Keratinocyte (primary cell): ENCODE results near the gene PDE9A. TPM values are rescaled to one million over a fixed set of nuclear protein-coding genes. Genes with fewer than 3 reads are reported as not detected.

Experiments
- DNase-seq: peaks from one replicate; pipeline ENCODE4 v3.0.0-alpha.2; 2011; ENCODE audit warnings: low read depth, missing footprints, low spot score
- FAIRE-seq: peaks from 2 replicates; lab custom pipeline; 2011; peaks lifted over from hg19 to GRCh38; lab: Jason Lieb, UNC
- H2AFZ ChIP-seq: 2 replicates; pipeline ENCODE4 v1.6.0; 2012; ENCODE audit warnings: low read length, control low read depth, inconsistent platforms; ENCODE audit not compliant: control insufficient read depth
- H3K27ac ChIP-seq: 2 replicates; pipeline ENCODE4 v1.5.1; 2011; ENCODE audit warnings: low read length; ENCODE audit not compliant: control insufficient read depth, insufficient read depth
- H3K27me3 ChIP-seq: 3 replicates; pipeline ENCODE4 v1.6.0; 2011; ENCODE audit warnings: low read length; ENCODE audit not compliant: control insufficient read depth, insufficient read depth; ENCODE audit errors: extremely low read depth
- H3K36me3 ChIP-seq, 2 experiments: 2 replicates in 1 of 2; 3 replicates in 1 of 2; pipeline ENCODE4 v1.5.1; 2011; ENCODE audit warnings: low read length in 2 of 2, mild to moderate bottlenecking in 1 of 2; ENCODE audit not compliant: control insufficient read depth in 2 of 2, insufficient read depth in 2 of 2; ENCODE audit errors: extremely low read depth in 1 of 2
- H3K4me1 ChIP-seq: 3 replicates; pipeline ENCODE4 v1.5.1; 2011; ENCODE audit warnings: low read length; ENCODE audit not compliant: control insufficient read depth, insufficient read depth; ENCODE audit errors: extremely low read depth
- H3K4me2 ChIP-seq: 3 replicates; pipeline ENCODE4 v1.6.0; 2011; ENCODE audit warnings: low read depth, low read length; ENCODE audit not compliant: control insufficient read depth, insufficient read depth; ENCODE audit errors: extremely low read depth
- H3K4me3 ChIP-seq, 3 experiments: fragments of 200-600 bp in 1 of 3; sonication (generic) in 1 of 3; 2 replicates in 2 of 3; 3 replicates in 1 of 3; pipeline ENCODE4 v1.5.1; 2011 to 2016; ENCODE audit warnings: low read length in 3 of 3, mild to moderate bottlenecking in 3 of 3, control low read depth in 2 of 3, inconsistent platforms in 1 of 3, low read depth in 1 of 3, mixed read lengths in 1 of 3, mixed run types in 1 of 3, moderate library complexity in 1 of 3; ENCODE audit not compliant: control insufficient read depth in 2 of 3, insufficient read depth in 2 of 3; ENCODE audit errors: extremely low read depth in 1 of 3
- H3K79me2 ChIP-seq: 2 replicates; pipeline ENCODE4 v1.6.0; 2012; ENCODE audit warnings: low read length; ENCODE audit not compliant: control insufficient read depth, insufficient read depth
- H3K9ac ChIP-seq: 3 replicates; pipeline ENCODE4 v1.6.0; 2011; ENCODE audit warnings: low read length; ENCODE audit not compliant: control insufficient read depth, insufficient read depth; ENCODE audit errors: extremely low read depth
- H3K9me1 ChIP-seq: 3 replicates; pipeline ENCODE4 v1.6.0; 2011; ENCODE audit warnings: low read length; ENCODE audit not compliant: control insufficient read depth, insufficient read depth; ENCODE audit errors: extremely low read depth
- H3K9me3 ChIP-seq: 2 replicates; pipeline ENCODE4 v1.5.1; 2012; ENCODE audit warnings: low read depth, low read length; ENCODE audit not compliant: control insufficient read depth
- H4K20me1 ChIP-seq: 3 replicates; pipeline ENCODE4 v1.6.0; 2011; ENCODE audit warnings: low read length; ENCODE audit not compliant: control insufficient read depth, insufficient read depth; ENCODE audit errors: extremely low read depth
- EZH2 ChIP-seq: IDR thresholded peaks from one replicate; pipeline ENCODE4 v1.6.1; 2012; ENCODE audit warnings: inconsistent platforms, mild to moderate bottlenecking, low read length, moderate library complexity
- dilution Hi-C: fragments of 300-500 bp; cut with MboI; formaldehyde crosslinking; loops from one replicate; pipeline ENCODE4 v1.7.0; 2020; ENCODE audit warnings: low sequenced_read_pairs; ENCODE audit not compliant: extremely low pct_ligation_motif_present
- polyA plus RNA-seq, 5 experiments: library from polyadenylated mRNA; depleted of rRNA in 3 of 5; stranded (reverse) in 3 of 5; stranded (forward) in 1 of 5; unstranded in 1 of 5; fragments of >200 nt; gene quantifications; 1 replicate in 1 of 5; 2 replicates in 3 of 5; 3 replicates in 1 of 5; pipeline versions ENCODE4 v1.2.1 to v1.2.3, GENCODE V29; 2011 to 2012; ENCODE audit warnings: missing spikeins in 2 of 5, low read depth in 1 of 5, low replicate concordance in 1 of 5
- TF ChIP-seq, protein P1 (sequence below), 3 experiments: IDR thresholded peaks in 1 of 3; conservative IDR thresholded peaks in 1 of 3; optimal IDR thresholded peaks in 1 of 3; 2 replicates in 2 of 3; 3 replicates in 1 of 3; pipeline versions ENCODE3 to v1.5.1; 2011; ENCODE audit warnings: low read length in 3 of 3, mild to moderate bottlenecking in 3 of 3, moderate library complexity in 2 of 3, control low read depth in 1 of 3, inconsistent platforms in 1 of 3; ENCODE audit not compliant: insufficient read depth in 2 of 3; ENCODE audit errors: extremely low read depth in 1 of 3

The PDE9A gene
- polyA plus RNA-seq, 1 donor (not counting 4 experiments of a cell fraction or from before 2014, with no cell fraction given) = 0.13 TPM

DNA sequence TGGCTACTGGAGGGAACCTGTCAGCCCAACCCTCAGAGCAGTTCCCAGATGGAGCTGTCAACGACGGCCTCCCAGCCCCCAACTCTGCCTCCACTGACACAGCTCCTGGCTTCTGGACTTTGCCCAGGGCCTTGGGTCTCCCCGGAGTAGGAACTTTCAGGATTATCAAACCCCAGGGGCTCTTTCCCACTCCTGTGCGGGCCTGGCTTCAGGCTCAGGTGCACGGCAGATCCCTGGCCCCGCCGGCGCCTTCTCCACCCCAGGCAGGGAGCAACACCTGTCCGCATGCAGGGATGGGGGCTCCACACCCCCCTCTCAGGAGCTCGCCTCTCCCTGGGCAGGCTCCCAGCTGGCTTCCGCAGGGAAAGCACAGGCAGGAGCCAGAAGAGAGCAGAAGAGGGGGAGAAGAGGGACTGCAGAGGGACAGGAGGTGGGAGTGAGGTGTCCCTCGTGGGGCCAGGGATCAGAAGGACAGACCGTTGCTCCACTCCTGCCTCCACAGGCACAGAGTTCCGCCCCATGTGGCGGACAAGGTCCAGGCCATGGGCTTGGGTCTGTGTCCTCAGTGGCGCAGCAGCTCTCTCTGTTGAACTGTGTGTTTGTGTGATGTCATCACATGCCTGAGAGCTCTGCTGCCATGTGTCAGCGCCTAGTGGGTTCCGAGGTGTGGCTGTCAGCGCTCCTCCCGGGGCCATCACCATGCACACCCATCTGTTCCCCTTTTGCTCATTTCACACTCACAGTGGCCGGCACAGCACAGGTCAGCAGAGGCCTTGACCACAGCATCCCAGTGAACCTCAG, 107.7 kb downstream of the PDE9A start:
- Histone ChIP-seq H4K20me1 (no peaks in the 10 kb centered on the region), H3K9me3 (no peaks in the 10 kb centered on the region), H3K9ac (no peak overlapping the region), H3K36me3 (no peaks in the 10 kb centered on the region), H3K27me3 (peaks cover 21% of the 10 kb centered on the region), H3K27ac (no peak overlapping the region), H3K79me2 (no peaks in the 10 kb centered on the region), H3K4me3 (no peak overlapping the region), H2AFZ (no peak overlapping the region), H3K4me2 (no peak overlapping the region), H3K9me1 (no peaks in the 10 kb centered on the region), H3K4me1 (no peaks in the 10 kb centered on the region)
- dilution Hi-C loops = no loop called here
- peak; percentile 17 for FAIRE-seq
- no peak for TF ChIP-seq EZH2
- TF ChIP-seq, protein P1, sequence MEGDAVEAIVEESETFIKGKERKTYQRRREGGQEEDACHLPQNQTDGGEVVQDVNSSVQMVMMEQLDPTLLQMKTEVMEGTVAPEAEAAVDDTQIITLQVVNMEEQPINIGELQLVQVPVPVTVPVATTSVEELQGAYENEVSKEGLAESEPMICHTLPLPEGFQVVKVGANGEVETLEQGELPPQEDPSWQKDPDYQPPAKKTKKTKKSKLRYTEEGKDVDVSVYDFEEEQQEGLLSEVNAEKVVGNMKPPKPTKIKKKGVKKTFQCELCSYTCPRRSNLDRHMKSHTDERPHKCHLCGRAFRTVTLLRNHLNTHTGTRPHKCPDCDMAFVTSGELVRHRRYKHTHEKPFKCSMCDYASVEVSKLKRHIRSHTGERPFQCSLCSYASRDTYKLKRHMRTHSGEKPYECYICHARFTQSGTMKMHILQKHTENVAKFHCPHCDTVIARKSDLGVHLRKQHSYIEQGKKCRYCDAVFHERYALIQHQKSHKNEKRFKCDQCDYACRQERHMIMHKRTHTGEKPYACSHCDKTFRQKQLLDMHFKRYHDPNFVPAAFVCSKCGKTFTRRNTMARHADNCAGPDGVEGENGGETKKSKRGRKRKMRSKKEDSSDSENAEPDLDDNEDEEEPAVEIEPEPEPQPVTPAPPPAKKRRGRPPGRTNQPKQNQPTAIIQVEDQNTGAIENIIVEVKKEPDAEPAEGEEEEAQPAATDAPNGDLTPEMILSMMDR (optimal IDR thresholded peaks at IDR 0.05 in 1 of 3, IDR thresholded peaks at IDR 0.05 in 1 of 3, conservative IDR thresholded peaks at IDR 0.05 in 1 of 3; ENCODE audit: extremely low read depth in 1 of 3, insufficient read depth in 2 of 3, low read length in 3 of 3) = no peak
- no peak for DNase-seq

DNA sequence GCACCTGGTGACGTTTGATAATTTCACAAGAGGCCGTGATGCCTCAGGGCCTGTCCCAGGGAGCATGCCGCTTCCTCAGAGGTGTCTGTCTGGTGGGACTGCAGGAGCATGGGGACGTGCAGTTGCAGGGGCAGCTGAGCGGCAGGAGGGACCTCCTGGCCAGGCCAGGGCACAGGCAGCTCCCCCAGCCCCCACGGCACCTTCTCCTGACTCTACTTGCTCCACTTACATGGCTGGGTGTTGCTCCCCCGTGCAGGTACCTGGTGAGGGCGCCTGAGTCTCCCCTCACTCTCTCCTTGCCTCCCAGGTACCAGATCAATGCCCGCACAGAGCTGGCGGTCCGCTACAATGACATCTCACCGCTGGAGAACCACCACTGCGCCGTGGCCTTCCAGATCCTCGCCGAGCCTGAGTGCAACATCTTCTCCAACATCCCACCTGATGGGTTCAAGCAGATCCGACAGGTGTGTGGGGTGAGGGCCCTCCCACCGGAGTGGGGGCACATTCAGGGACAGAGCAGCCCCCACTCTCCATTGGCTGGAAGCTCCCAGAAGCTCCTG, 108.4 kb downstream of the PDE9A start:
- Histone ChIP-seq H3K27ac (no peak overlapping the region), H3K9ac (no peak overlapping the region), H3K4me1 (no peaks in the 10 kb centered on the region), H3K9me3 (no peaks in the 10 kb centered on the region), H3K36me3 (no peaks in the 10 kb centered on the region), H3K4me2 (no peak overlapping the region), H4K20me1 (no peaks in the 10 kb centered on the region), H3K79me2 (no peaks in the 10 kb centered on the region), H3K27me3 (peaks cover 15% of the 10 kb centered on the region), H2AFZ (no peak overlapping the region), H3K4me3 (no peak overlapping the region), H3K9me1 (no peaks in the 10 kb centered on the region)
- dilution Hi-C loops = no loop called here
- TF ChIP-seq, protein P1 (optimal IDR thresholded peaks at IDR 0.05 in 1 of 3, IDR thresholded peaks at IDR 0.05 in 1 of 3, conservative IDR thresholded peaks at IDR 0.05 in 1 of 3; ENCODE audit: extremely low read depth in 1 of 3, insufficient read depth in 2 of 3, low read length in 3 of 3) = no peak
- no peak for TF ChIP-seq EZH2
- DNase-seq (no peak), FAIRE-seq (no peak)
